IPS-18a (cell line): ENCODE results near the gene SPATS1.
"Not testable (repeated sequence)": the region's sequence is repeated elsewhere in the genome, so short reads cannot be mapped to it uniquely, and the experiment has no call there.

Experiments
- H3K27ac ChIP-seq: one replicate; pipeline ENCODE4 v1.5.1; 2013; ENCODE audit warnings: low read length
- H3K27me3 ChIP-seq: one replicate; pipeline ENCODE4 v1.6.1; 2013; ENCODE audit warnings: mild to moderate bottlenecking, low read length; ENCODE audit not compliant: control insufficient read depth, insufficient read depth
- H3K36me3 ChIP-seq: one replicate; pipeline ENCODE4 v1.6.1; 2013; ENCODE audit warnings: low read depth, low read length; ENCODE audit not compliant: control insufficient read depth
- H3K4me1 ChIP-seq: one replicate; pipeline ENCODE4 v1.6.1; 2013; ENCODE audit warnings: low read depth, low read length; ENCODE audit not compliant: control insufficient read depth
- H3K4me3 ChIP-seq: one replicate; pipeline ENCODE4 v1.5.1; 2013; ENCODE audit warnings: low read length
- H3K9ac ChIP-seq: one replicate; pipeline ENCODE4 v1.6.1; 2013; ENCODE audit warnings: mild to moderate bottlenecking, low read length, moderate library complexity
- H3K9me3 ChIP-seq: one replicate; pipeline ENCODE4 v1.6.1; 2013; ENCODE audit warnings: low read depth, low read length; ENCODE audit not compliant: control insufficient read depth

SPATS1 gene

GRCh38 chr6:44314657-44315056 is 27.8 kb upstream of the SPATS1 start:
- H3K4me3 ChIP-seq, H3K4me1 ChIP-seq, H3K27ac ChIP-seq, H3K9ac ChIP-seq, H3K9me3 ChIP-seq, H3K27me3 ChIP-seq: not testable (repeated sequence)
- peaks cover 23% of the 10 kb centered on the region for H3K36me3 ChIP-seq

GRCh38 chr6:44315516-44315915 is 26.9 kb upstream of the SPATS1 start:
- Histone ChIP-seq H3K4me3 (no peak overlapping the region), H3K4me1 (peaks cover 6% of the 10 kb centered on the region), H3K9ac (no peak overlapping the region), H3K27ac (no peak overlapping the region), H3K27me3 (no peaks in the 10 kb centered on the region), H3K9me3 (no peaks in the 10 kb centered on the region), H3K36me3 (peaks cover 14% of the 10 kb centered on the region)

GRCh38 chr6:44315951-44316350 is 26.5 kb upstream of the SPATS1 start:
- no peak overlapping the region for H3K4me3 ChIP-seq
- H3K4me1 ChIP-seq, result peaks cover 6% of the 10 kb centered on the region
- H3K9me3 ChIP-seq, result no peaks in the 10 kb centered on the region
- no peak overlapping the region for H3K27ac ChIP-seq
- no peak overlapping the region for H3K9ac ChIP-seq
- H3K27me3 ChIP-seq, result no peaks in the 10 kb centered on the region
- peaks cover 10% of the 10 kb centered on the region for H3K36me3 ChIP-seq

- Histone ChIP-seq H3K9ac (no peak overlapping the region), H3K27ac (no peak overlapping the region), H3K27me3 (no peaks in the 10 kb centered on the region), H3K9me3 (no peaks in the 10 kb centered on the region), H3K4me1 (peaks cover 6% of the 10 kb centered on the region), H3K36me3 (peaks cover 5% of the 10 kb centered on the region), H3K4me3 (no peak overlapping the region)
These were observed 26.0 kb upstream of the SPATS1 start for GRCh38 chr6:44316481-44316880.

GRCh38 chr6:44317136-44317631 is 25.3 kb upstream of the SPATS1 start:
- H3K27me3 ChIP-seq, H3K4me1 ChIP-seq, H3K27ac ChIP-seq, H3K36me3 ChIP-seq, H3K9ac ChIP-seq, H3K4me3 ChIP-seq, H3K9me3 ChIP-seq: not testable (repeated sequence)

- Histone ChIP-seq H3K27me3 (no peaks in the 10 kb centered on the region), H3K4me3 (no peak overlapping the region), H3K36me3 (no peaks in the 10 kb centered on the region), H3K27ac (no peak overlapping the region), H3K9me3 (no peaks in the 10 kb centered on the region), H3K9ac (no peak overlapping the region), H3K4me1 (no peaks in the 10 kb centered on the region)
These were observed 21.2 kb upstream of the SPATS1 start for GRCh38 chr6:44321210-44321609.

GRCh38 chr6:44327096-44327495 is 15.4 kb upstream of the SPATS1 start:
- no peaks in the 10 kb centered on the region for H3K36me3 ChIP-seq
- peaks cover 15% of the 10 kb centered on the region for H3K4me1 ChIP-seq
- H3K27ac ChIP-seq, result no peak overlapping the region
- no peaks in the 10 kb centered on the region for H3K9me3 ChIP-seq
- no peak overlapping the region for H3K9ac ChIP-seq
- peaks cover 9% of the 10 kb centered on the region for H3K27me3 ChIP-seq
- H3K4me3 ChIP-seq, result no peak overlapping the region

- H3K27me3 ChIP-seq, result peaks cover 9% of the 10 kb centered on the region
- no peak overlapping the region for H3K27ac ChIP-seq
These were observed 14.7 kb upstream of the SPATS1 start for GRCh38 chr6:44327760-44328159.

GRCh38 chr6:44328203-44328602 is 14.2 kb upstream of the SPATS1 start:
- H3K36me3 ChIP-seq, H3K27me3 ChIP-seq, H3K9me3 ChIP-seq, H3K27ac ChIP-seq: not testable (repeated sequence)
- peak overlapping the region; percentile 6 for H3K9ac ChIP-seq
- H3K4me1 ChIP-seq, result peaks cover 15% of the 10 kb centered on the region
- peak overlapping the region; percentile 37 for H3K4me3 ChIP-seq

More at GRCh38 chr6:44327760-44328159, 14.7 kb upstream of the SPATS1 start:
- Histone ChIP-seq H3K36me3 (no peaks in the 10 kb centered on the region), H3K4me1 (peaks cover 15% of the 10 kb centered on the region), H3K9ac (peak overlapping the region; percentile 6), H3K4me3 (peak overlapping the region; percentile 37), H3K9me3 (no peaks in the 10 kb centered on the region)

- Histone ChIP-seq H3K36me3 (no peaks in the 10 kb centered on the region), H3K9ac (no peak overlapping the region), H3K27ac (no peak overlapping the region), H3K4me1 (peaks cover 15% of the 10 kb centered on the region), H3K9me3 (no peaks in the 10 kb centered on the region), H3K27me3 (peaks cover 9% of the 10 kb centered on the region), H3K4me3 (no peak overlapping the region)
These were observed 12.6 kb upstream of the SPATS1 start for GRCh38 chr6:44329858-44330257.

GRCh38 chr6:44332585-44332984 is 9.9 kb upstream of the SPATS1 start:
- H3K4me1 ChIP-seq, result peaks cover 15% of the 10 kb centered on the region
- no peak overlapping the region for H3K27ac ChIP-seq
- no peak overlapping the region for H3K9ac ChIP-seq
- no peaks in the 10 kb centered on the region for H3K9me3 ChIP-seq
- no peaks in the 10 kb centered on the region for H3K36me3 ChIP-seq
- peaks cover 9% of the 10 kb centered on the region for H3K27me3 ChIP-seq
- H3K4me3 ChIP-seq, result no peak overlapping the region

GRCh38 chr6:44333273-44333919 is 9.1 kb upstream of the SPATS1 start:
- Histone ChIP-seq H3K9me3 (no peaks in the 10 kb centered on the region), H3K36me3 (no peaks in the 10 kb centered on the region), H3K4me1 (peaks cover 8% of the 10 kb centered on the region), H3K4me3 (no peak overlapping the region), H3K27ac (no peak overlapping the region), H3K9ac (no peak overlapping the region), H3K27me3 (peaks cover 9% of the 10 kb centered on the region)
